GM21367 (cell line): Measurements from ENCODE around the gene NDUFC2.
"Not testable (repeated sequence)": the region's sequence is repeated elsewhere in the genome, so short reads cannot be mapped to it uniquely, and the experiment has no call there.

Experiments used
- ATAC-seq: cut with Tn5 transposase; IDR thresholded peaks from one replicate; pipeline ENCODE4 v1.9.1; 2021; ENCODE audit not compliant: unreplicated experiment

NDUFC2 gene

DNA sequence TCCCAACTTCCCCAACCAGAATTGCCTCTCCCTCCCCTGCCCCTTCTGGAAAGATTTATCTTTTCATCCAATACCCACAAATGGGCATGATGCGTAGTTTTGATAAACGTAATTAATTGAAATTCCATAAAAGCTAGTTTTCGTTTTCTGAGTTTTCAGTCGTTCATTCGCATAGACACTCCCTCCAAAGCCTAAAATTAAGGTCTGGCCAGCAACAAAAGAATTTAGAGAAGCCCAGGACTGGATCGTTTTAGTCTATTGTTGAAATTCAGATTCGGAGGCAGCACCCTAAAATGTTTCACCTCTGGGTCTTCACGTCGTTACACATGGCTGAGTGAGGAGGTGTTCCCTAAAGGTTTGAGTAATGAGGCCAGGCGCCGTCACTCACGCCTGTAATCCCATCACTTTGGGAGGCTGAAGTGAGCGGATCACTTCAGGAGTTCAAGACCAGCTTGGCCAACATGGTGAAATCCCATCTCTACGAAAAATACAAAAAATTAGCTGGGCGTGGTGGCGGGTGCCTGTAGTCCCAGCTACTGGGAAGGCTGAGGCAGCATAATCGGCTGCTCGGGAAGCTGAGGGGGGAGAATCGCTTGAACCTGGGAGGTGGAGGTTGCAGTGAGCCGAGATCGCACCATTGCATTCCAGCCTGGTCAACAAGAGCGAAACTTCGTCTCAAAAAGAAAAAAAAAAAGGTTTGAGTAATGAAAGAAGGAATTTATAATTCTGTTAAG, 589 bp upstream of the NDUFC2 start:
- ATAC-seq: no peak

DNA sequence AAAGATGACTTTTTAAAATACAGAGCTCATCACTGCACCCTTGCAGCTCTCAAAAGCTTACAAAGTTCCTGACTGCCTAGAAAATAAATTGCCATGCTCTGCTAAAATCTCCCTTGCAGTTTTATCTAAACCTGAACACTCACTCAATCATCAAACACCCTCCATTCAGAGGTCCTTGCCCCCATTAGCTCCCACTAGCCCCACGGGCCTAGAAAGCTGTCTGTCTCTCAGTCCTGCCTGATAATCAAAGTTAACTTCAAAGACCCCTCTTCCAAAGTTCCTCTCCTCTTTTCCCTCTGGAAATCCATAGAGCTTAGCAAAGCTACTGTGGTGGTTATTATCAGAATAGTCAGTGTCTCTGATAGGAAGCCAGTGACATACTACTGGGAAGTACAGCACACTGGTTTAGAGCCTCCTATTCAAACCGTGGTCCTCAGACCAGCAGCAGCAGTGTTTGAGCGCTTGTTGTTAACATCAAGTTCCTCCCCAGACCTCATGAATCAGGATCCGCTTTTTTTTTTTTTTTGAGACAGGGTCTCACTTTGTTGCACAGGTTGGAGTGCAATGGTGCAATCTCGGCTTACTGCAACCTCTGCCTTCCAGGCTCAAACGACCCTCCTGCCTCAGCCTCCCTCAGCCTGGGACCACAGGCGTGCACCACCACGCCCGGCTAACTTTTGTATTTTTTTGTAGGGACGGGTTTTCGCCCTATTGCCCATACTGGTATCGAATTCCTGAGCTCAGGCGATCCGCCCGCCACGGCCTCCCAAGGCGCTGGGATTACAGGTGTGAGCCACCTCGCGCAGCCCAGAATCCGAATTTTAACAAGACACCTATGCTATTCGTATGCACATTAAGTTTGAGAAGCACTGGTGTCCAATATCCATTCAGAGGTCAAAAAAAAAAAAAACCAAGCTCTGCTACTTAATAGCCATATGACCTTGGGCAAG, 1.2 kb downstream of the NDUFC2 start:
- ATAC-seq: no peak

DNA sequence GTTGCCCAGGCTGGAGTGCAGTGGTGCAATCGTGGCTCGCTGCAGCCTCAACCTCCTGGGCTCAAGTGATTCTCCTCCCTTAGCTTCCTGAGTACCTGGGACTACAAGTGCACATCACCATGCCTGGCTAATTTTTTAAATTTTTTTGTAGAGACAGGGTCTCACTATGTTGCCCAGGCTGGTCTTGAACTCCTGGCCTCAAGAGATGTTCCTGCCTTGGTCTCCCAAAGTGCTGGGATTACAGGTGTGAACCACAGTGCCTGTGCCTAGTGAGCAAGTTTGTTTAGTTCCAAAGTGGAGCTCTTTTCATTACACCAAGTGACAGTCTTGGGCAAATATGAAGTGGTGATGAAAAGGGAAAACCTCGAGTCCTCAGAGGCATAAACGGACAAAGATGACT, 2.1 kb downstream of the NDUFC2 start:
- not testable (repeated sequence) for ATAC-seq

DNA sequence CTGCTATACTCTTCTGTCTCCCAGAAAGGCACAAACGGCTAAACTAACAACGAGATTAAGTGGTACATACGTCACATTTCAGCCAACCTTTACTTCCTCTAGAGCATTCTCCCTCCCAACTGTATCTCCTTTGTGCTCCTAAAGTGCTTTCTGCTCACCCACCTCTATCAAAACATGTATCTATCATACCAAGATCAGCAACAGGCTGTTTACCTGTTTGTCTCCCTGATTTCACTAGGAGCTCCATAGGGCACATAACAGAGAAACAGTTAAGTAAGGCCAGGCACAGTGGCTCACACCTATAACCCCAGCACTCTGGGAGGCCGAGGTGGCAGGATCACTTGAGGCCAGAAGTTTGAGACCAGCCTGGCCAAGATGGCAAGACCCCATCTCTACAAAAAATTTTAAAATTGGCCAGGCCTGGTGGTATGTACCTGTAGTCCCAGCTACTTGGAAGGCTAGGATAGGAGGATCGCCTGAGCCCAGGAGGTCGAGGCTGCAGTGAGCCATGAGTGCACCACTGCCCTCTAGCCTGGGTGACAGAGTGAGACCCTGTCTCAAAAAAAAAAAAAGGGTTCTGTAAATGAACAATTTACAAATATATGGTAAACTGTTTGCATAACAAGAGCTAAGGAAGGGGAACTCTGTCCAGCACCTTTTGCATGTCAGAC, 2.8 kb downstream of the NDUFC2 start:
- ATAC-seq: no peak

DNA sequence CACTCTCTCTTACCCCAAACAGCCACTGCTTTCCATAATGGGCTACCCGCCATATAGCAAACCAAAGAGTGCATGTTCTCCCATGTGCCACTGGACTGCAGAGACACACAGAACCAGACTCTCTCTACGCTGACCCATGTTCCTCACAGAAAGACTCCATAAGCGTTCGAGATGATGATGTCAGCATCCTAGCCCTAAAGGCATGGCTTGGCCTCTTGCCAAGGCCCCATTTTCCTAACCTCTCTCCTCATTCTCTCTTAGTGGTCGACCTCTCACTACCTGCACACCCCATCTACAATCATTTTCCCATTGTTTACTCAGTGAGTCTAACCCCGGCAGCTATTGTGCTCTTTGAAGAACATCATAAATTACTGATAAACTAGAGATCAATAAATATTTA, 4.9 kb downstream of the NDUFC2 start:
- ATAC-seq: no peak

DNA sequence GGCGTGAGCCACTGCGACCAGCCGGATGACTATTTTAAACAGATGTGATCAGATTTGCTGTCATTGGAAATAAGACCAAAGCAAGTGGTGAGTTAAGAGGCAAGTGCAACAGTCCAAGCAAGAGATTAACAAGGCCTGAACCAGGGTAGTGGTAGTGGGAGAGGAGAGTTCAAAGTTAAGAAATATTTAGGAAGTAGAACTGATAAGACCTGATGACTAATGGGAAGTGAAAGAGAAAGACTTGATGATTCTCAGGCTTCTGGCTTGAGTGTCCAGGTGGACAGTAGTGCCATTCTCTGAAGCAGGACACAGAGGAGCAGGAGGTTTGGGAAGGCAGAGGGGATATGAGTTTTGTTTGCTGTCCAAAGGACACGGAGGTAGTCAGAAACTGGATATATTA, 7.2 kb downstream of the NDUFC2 start:
- no peak for ATAC-seq

DNA sequence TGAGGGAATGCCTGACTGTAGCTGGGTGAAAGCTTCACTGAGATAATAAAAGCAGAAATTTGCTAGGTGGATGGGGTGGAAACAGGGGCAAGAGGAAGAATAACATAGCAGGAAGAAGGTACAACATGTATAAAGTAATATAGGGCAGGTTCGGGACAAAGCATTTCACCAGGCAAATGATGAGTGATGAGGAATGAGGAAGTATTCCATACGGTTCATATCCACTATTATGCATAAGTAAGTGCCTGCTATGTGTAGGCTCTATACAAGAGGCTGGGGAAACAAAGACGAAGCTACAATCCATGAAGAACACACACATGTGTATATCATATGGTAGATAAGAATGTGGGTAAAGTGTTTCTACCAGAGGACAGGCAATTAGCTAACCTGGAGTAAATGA, 7.9 kb downstream of the NDUFC2 start:
- no peak for ATAC-seq

DNA sequence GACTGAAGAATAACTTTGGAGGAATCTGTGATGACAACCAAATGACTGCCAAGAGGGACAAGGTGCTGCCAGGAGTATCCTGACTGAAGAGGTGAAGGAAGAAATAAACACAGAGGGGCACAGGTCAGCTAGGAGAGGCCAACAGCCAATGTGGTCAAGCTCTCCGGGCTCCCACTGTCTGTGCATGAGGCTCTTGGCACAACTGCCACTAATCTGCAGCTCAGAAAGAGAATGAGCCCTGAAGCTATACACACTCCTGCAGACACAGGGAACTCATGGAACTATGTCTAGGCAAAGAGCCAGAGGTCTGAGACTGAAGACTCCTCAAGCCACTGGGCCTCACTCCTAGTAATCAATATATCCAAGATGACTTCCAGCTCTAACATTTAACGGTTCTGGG, 9.0 kb downstream of the NDUFC2 start:
- ATAC-seq: no peak

DNA sequence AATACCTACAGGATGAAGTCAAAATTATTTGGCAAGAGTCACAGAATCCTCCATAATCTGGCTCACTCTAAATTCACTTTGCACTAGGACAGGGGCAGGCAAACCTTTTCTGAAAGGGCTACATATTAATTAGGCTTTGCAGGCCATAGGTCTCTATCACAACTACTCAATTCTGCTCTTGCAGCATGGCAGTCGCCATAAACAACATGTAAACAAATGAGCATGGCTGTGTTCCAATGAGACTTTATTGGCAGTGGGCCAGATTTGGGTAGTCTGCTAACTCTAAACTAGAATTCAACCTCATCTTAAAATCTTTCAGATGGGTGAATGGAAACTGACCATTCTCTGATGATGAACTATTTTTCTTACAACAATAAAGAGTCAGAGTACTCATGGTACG, 10.2 kb downstream of the NDUFC2 start:
- ATAC-seq: no peak

DNA sequence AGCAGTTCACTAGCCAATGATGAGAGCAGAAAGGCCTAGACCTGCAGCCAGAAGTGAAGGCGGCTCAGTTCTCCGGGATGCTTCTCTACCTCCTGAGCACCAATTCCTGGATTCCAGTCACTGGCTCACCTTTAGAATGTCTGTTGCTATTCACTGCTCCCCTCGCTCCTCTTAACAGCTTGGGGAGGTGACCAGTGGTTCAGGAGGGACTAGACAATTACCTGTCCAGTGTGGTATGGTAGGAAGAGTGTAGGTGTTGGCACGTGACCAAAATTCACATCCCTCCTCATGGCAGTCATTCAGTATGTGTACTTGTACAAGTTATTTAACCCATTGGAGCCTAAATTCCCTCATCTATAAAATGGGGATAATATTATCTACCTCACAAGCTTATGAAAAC, 12.0 kb downstream of the NDUFC2 start:
- ATAC-seq: no peak

DNA sequence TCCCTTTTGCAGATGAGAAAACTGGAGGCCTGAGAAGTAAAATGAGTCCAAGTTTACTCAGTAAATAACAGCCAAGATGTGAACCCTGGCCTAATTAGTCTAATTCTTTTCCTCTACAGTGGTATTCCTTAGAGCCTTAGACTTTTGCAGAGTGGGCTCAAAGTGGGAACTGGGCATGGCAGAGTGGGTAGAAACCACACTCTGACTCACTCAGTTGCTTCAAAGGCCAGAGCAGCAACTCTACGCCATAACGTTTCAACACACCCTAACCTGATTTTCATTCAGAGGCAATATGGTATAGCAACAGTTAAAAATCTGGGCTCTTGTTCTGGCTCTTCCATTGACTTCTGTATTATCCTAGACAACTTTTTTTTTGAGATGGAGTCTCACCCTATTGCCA, 13.2 kb downstream of the NDUFC2 start:
- ATAC-seq: no peak

DNA sequence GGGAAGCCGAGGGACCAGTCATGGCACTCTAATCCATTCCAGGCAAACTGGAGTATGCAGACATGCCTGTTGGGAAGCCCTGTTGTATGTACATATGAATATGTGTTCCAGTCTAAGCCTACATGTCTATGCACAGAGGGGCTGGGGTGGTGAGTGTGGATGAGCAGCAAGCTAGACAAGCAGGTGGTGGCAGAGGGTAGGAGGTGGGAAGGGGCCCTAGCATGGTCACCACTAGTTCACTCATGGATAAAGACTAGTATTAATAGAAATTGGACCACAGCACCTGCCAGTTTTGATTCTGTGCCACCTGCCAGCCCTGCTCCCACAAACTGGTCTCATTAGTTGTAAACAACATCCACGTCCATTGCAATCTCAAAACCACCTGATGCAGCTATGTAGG, 14.5 kb downstream of the NDUFC2 start:
- ATAC-seq: no peak

DNA sequence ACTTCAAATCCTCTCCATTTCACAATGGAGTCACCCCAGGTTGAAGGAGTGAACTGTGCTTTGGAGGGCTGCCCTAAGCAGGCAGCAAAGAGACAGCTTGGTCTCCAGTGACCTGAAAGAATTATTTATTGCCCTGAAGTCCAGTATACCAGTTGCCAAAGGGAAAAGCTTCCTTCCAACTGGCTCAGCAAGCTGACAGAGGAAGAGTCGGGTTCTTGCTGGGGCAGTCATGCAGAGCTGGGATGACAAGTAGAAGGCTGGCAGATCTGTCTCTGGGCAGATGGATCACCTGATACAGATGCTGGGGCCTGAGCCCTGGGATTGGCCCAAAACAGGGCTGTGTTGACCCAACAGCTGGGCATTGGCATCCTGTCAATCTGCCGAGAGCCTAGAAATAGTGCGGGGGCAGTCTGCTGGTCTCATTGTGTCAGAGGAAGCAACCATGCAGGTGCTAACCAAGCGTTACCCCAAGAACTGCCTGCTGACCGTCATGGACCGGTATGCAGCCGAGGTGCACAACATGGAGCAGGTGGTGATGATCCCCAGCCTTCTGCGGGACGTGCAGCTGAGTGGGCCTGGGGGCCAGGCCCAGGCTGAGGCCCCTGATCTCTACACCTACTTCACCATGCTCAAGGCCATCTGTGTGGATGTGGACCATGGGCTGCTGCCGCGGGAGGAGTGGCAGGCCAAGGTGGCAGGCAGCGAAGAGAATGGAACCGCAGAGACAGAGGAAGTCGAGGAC, 16.1 kb downstream of the NDUFC2 start, which contains the start of gene THRSP:
THRSP (plus strand) TSS at position 422 of the 742 bp plus-strand sequence; CDS start at position 443, 21 bp downstream.
- ATAC-seq: no peak

DNA sequence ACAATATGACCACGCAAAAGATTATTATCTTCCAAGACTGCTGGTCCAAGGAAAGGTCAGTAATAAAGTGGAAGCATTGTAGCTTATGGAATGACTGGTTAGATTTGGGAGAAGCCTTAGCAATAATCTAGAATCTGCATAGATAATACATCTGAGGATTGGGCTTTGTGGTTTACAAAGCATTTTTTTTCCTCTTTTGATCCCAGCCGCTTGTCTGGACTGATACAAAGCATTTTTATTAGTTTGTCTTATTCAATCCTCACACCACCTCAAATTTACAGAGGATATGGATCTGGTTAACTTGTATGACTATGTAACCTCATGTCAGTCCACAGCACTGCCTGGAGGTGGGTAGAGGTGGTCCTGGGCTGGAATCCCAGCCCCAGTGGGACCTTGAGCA, 17.0 kb downstream of the NDUFC2 start:
- no peak for ATAC-seq

DNA sequence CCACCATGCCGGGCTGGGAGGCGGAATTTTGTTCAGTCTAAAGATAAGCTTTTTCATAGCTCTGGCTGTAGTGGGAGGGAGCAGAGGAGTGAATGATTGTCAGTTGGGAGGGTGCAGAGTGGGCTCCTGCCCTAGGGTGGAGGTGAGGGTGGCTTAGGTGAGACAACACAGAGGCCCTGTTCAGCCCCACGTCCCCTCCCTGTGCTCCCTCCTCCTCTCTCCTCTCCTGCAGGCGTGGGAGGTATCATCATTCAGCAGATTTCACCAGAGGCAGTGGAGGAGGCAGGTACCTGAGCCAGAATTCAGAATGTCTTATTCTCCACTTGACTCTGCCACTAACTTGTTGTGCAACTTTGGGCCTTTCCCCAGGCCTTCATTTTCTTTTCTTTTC, 17.7 kb downstream of the NDUFC2 start:
- ATAC-seq: no peak

DNA sequence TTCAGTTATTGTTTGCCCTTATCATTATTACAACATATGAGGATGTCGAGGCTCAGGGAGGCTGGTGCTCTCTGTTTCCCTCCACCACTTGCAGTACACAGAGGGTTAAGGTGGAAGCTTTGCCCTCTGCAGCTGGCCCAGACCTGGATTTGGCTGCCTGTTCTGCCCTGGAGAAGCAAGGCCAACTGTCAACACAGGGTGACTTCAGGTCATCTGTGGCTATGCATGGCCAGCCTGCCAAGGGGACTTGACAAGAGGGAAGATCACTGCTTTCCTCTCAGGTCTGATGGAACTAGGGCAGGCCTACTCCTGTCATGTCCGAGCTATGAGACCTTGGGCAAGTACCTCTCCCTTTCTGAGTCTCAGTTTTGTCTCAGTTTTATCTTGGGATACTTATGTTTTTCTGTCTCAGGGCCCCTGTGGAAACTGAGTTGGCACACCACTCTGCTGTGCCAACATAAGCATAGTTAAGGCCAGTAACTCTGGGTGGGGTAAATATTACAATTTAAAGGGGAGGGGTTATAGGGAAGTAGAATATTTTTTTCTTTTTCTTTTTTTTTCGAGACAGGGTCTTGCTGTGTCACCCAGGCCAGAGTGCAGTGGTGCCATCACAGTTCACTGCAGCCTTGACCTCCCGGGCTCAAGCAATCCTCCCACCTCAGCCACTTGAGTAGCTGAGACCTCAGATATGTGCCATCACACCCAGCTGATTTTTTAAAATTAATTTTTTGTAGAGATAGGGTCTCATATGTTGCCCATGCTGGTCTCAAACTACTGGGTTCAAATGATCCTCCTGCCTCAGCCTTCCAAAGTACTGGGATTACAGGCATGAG, 18.4 kb downstream of the NDUFC2 start:
- ATAC-seq: no peak

DNA sequence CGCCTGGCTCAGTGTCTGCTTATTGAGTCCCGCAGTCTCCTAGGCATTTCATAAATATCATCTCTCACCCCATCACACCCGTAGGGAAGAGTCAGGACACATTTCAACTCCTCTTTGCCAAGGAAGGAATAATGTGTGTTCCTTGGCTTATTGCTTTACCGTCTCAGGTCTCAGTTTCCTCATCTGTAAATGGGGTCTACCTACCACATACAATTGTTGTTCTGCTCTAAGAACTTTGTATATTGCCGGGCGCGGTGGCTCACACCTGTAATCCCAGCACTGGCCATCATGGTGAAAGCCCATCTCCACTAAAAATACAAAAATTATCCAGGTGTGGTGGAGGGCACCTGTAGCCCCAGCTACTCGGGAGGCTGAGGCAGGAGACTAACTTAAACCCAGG, 19.1 kb downstream of the NDUFC2 start:
- ATAC-seq: no peak

DNA sequence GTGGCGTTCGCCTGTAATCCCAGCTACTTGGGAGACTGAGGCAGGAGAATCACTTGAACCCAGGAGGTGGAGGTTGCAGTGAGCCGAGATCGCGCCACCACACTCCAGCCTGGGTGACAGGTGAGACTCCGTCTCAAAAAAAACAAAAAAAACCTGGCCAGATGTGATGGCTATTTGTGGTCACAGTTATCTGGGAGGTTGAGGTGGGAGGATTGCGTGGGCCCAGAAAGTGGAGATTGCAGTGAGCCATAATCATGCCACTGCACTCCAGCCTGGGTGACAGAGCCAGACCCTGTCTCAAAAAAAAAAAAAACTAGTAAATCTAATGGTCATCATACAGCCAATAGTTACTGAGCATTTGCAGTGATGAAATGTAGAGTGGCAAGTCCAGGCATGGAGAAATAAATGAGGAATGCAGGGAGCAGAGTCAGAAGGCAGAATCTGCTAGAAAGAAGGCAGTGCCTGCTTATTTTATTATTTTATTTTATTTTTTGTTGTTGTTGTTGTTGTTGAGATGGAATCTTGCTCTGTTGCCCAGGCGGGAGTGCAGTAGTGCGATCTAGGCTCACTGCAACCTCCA, 19.8 kb downstream of the NDUFC2 start:
- ATAC-seq: not testable (repeated sequence)

DNA sequence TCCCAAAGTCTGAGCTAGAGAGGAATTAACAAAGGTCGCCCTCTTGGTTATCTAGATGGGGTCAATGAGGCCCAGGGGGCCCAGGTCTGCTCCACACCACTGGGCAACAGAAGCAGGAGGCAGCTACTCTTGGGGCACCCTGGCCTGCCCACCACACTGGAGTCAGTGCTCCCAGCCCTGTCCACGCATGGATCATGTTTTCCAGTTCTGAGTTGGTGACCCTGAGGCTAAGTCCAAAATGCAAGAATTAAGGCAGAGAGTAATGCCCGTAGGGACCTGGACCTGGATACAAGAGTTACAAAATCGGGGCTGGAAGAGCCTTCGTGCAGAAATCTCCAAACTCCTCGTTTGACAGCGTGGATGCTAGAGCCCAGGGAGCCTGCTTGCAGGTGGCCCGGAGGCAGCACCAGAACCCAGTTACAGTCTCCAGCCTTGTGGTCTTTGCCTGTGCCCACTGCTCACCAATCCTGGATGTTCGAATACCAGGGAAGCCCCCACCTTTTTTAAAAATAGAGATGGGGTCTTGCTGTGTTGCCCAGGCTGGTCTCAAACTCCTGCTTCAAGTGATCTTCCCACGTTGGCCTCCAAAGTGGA, 22.1 kb downstream of the NDUFC2 start:
- ATAC-seq: no peak
